GM19463 (cell line): Measurements from ENCODE around the gene C5orf24.
"Not testable (repeated sequence)": the region's sequence is repeated elsewhere in the genome, so short reads cannot be mapped to it uniquely, and the experiment has no call there.

Experiments
- ATAC-seq: cut with Tn5 transposase; IDR thresholded peaks from one replicate; pipeline ENCODE4 v1.9.1; 2021; ENCODE audit warnings: mild to moderate bottlenecking, moderate library complexity; ENCODE audit not compliant: unreplicated experiment

C5orf24 gene

DNA sequence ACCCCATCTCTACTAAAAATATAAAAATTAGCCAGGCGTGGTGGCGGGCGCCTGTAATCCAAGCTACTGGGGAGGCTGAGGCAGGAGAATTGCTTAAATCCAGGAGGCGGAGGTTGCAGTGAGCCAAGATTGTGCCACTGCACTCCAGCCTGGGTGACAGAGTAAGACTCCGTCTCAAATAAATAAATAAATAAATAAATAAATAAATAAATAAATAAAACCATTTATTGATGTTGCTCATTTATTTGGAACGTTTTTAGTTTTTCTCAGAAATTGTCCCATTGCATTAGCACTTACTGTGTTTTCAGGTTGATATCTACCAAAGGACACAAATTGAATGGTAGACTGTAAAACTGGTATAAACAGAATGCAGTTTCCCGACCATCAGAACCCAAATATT, 10.7 kb downstream of the C5orf24 start:
- ATAC-seq, result not testable (repeated sequence)

DNA sequence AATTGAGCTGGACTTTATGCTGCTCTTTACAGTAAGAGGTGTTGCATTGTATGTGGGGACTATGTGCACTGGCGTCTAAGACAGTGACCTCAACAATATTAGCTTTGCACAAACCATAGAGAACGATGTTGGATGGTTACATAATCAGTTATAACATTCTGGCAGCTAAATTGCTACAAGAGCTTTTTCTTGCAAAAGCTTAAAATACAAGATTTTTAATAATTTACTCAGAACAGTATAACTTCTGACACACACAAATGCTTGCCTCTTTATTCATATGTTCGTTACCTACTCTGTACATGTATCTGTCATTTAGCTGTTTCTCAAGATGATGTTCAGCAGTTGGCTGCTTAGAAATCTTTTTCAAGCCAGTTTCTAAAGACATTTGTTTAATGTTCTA, 11.6 kb downstream of the C5orf24 start:
- ATAC-seq, result no peak

DNA sequence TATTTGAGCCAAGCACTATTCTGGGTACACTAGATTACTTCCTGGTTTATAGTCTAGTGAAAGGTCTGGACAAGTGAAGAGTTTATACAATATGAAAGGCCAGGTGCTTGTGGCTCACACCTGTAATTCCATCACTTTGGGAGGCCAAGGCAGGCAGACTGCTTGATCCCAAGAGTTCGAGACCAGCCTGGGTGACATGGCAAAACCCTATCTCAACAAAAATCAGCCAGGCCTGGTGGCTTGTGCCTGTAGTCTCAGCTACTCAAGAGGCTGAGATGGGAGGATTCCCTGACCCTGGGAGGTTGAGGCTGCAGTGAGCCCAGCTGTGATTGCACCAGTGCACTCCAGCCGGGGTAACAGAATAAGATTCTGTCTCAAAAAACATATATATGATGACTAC, 18.9 kb downstream of the C5orf24 start:
- ATAC-seq, result no peak

DNA sequence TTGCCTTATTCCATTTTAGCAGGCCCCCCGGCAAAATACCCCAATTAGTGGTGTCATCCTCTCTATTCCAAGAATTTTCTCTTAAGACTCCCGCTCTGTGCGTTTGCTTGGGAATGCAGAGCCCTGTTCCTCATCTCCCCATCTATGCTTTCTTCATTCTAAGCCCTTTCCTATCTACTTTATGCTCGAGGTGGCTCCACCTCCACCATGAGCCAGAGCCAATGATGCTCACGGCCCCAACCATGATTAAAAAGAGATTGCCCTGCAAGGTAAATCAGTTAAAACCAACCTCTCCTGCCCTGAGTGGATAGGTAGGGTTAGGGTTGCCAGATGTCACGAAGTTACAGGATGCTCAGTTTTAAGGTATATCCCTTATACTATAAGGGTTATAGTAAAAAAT, 27.7 kb downstream of the C5orf24 start:
- no peak for ATAC-seq

DNA sequence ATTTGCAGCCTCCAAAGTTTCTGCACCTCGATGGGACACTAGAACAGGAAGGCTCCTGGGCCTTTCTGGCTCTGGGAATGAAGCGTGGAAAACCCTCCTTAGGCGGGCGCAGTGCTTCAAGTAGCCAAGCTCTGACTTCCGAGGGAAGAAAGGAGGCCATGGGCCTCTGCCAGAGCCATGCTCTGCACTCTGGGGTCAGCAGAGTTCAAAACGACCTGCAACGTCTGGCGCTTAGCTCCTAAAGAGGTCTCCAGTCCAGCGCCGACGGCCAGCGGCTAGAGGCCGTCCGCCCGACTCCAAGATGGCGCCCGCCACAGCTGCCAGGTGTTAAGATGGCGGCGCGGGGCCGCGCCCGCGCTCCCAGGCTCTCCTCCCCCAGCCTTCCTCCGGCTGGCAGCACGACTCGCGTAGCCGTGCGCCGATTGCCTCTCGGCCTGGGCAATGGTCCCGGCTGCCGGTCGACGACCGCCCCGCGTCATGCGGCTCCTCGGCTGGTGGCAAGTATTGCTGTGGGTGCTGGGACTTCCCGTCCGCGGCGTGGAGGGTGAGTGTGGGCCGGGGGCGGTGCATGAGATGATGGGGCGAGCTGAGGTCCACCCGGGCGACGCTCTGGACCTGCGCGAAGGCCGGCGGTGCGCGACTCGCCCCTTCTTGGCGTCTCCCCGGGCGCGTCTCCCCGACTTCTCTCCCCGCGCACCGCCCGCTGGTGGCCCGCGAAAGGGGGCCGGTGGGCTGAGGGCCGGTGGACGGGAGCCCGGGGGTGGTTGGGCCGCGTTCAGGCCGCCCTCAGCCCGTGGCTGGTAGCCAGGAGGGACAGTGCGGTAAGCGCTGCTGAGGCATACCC, 28.4 kb downstream of the C5orf24 start, which contains the start of gene TXNDC15:
TSS of gene TXNDC15 (plus strand) at position 385 of the 844 bp plus-strand sequence. CDS start at position 442, 57 bp downstream.
- ATAC-seq, result peak; percentile 85

DNA sequence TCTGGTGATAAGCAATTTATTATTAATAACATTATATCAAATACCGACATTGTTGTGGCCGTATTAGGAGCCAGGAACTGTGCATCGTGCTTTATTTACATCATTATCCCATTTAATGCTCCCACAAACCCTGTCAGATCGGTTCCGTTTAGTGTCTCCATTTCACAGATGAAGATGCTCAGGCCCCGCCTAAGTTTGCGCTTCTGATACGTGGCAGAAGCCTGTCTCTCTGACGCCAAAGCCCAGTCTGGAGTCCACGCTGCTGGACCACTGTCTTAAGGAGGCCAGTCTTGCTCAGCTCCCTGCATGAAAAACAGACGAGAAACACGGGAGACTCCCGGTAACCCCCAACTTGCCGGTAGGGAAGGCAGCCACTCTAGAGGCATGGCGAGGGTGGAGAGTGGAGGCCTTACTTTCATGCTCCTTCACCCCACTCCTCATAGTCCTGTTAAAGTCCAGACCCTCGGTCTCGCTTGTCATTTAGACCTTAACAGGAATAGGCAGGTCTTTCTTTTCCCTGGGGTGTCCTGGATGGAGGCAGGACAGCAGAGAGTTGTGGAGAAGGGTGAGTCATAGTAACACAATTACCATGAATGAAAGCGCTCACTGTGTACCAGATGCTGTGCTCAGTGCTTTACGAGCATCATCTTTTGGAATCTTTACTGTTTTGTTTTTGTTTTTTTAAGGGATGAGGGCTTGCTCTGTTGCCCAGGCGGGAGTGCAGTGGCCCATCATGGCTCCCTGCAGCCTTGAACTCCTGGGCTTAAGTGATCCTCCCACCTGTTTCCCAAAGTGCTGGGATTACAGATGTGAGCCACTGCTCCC, 29.3 kb downstream of the C5orf24 start:
- ATAC-seq, result peak; percentile 17

DNA sequence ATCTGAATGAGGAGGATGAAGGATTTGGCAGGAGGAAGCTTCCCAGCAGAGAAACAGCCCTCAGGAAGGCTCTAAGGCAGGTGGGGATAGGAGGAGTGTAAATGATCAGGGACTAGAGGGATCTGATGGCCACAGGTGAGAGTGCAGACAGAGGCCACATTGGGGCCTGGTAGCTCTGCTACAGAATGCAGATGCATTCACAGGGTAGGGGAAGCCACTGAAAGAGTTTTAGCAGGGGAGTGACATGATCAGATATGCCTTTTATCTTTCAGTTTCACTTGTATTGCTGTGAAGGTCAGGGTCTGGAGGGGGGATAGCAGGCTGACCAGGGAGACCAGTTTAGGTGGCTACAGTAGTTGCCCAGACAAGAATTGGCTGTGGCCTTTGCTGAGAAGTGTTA, 31.4 kb downstream of the C5orf24 start:
- ATAC-seq, result peak; percentile 38

DNA sequence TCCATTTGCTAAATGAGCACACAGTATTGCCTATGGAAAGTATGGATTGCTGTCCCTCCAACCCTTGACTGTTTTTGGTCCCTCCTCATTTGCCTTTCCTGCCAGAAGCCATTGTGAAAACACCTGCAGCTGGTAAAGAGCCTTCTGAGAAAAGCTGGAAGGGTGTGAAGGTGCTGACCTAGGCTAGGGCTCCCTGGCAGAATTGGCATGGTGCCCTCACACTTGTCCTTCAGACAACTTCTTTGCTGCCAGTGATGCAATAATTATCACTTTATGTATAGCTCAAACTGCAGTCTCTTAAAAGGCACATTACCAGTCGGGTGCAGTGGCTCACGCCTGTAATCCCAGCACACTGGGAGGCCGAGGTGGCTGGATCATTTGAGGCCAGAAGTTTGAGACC, 32.6 kb downstream of the C5orf24 start:
- no peak for ATAC-seq

DNA sequence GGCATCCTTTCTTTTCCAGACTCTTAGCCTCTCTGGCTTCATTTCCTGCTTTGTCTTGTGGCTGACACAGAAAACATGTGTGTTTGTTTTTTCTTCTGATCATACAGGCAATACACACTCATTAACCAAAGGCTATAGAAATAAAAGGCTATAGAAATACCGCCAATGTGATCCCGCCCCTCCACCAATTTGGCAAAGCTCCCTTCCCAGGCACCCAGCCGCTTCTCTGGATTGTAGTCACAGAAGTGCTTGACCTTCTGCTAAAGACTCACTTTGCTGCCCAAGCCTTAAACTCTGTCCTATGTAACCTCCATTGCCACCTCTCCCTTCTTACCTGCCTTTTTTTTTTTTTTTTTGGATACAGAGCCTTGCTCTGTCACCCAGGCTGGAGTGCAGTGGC, 33.7 kb downstream of the C5orf24 start:
- no peak for ATAC-seq

DNA sequence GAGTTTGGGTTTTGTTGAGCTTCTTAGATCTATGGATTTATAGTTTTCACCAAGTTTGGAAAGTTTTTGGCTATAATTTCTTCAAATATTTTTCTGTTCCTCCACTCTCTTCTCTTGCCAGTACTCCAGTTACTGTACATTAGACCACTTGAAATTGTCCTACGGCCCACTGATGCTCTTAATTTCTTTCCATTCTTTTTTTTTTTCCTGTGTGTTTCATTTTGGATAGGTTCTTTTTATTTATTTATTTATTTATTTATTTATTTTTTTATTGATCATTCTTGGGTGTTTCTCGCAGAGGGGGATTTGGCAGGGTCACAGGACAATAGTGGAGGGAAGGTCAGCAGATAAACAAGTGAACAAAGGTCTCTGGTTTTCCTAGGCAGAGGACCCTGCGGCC, 35.2 kb downstream of the C5orf24 start:
- ATAC-seq, result not testable (repeated sequence)

DNA sequence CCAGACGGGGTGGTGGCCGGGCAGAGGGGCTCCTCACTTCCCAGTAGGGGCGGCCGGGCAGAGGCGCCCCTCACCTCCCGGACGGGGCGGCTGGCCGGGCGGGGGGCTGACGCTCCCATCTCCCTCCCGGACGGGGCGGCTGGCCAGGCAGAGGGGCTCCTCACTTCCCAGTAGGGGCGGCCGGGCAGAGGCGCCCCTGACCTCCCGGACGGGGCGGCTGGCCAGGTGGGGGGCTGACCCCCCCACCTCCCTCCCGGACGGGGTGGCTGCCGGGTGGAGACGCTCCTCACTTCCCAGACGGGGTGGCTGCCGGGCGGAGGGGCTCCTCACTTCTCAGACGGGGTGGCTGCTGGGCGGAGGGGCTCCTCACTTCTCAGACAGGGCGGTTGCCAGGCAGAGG, 35.9 kb downstream of the C5orf24 start:
- not testable (repeated sequence) for ATAC-seq

DNA sequence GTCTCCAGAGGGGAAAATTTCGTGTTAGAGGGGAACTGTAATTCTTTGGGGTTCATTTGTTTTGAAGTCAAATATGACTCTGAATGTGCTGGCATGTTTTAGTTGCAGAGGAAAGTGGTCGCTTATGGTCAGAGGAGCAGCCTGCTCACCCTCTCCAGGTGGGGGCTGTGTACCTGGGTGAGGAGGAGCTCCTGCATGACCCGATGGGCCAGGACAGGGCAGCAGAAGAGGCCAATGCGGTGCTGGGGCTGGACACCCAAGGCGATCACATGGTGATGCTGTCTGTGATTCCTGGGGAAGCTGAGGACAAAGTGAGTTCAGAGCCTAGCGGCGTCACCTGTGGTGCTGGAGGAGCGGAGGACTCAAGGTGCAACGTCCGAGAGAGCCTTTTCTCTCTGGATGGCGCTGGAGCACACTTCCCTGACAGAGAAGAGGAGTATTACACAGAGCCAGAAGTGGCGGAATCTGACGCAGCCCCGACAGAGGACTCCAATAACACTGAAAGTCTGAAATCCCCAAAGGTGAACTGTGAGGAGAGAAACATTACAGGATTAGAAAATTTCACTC, 41.9 kb downstream of the C5orf24 start:
- no peak for ATAC-seq

DNA sequence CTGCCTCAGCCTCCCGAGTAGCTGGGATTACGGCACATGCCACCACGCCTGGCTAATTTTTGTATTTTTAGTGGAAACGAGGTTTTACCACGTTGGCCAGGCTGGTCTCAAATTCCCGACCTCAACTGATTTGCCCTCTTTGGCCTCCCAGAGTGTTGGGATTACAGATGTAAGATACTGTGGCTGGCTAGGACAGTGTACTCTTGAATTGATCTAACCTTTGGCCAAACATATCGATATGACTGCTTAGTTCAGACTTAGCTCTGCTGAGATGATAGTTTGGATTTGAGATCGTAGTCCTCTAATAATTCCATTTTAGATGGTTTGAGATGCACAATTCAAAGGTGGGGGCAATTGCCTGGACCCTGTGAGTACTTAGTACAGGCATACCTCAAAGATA, 43.6 kb downstream of the C5orf24 start:
- no peak for ATAC-seq

DNA sequence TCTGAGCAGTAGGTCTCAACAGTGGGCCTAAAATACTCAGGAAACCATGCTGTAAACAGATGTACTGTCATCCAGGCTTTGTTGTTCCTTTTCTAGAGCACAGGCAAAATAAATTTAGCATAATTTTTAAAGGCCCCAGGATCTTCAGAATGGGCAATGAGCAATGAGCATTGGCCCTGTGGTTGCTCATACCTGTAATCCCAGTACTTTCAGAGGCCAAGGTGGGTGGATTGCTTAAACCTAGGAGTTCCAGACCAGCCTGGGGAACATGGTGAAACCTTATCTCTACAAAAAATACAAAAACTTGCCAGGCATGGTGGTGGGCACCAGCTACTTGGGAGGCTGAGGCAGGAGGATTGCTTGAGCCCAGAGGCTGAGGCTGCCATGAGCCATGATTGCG, 45.7 kb downstream of the C5orf24 start:
- ATAC-seq, result no peak

DNA sequence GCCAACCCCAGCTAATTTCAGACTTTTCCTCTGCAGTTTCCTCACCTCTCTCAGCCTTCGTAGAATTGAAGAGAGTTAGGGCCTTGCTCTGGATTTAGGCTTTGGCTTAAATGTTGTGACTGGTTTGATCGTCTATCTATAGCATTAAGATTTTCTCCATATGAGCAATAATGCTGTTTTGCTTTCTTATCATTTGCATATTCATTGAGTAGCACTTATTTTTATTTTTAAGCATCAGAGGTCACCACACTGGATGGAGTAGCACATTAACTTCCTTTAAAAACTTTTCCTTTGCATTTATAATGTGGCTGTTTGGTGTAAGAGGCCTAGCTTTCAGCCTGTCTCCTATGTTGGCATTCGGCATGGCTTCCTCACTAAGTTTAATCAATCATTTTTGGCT, 46.5 kb downstream of the C5orf24 start:
- no peak for ATAC-seq

DNA sequence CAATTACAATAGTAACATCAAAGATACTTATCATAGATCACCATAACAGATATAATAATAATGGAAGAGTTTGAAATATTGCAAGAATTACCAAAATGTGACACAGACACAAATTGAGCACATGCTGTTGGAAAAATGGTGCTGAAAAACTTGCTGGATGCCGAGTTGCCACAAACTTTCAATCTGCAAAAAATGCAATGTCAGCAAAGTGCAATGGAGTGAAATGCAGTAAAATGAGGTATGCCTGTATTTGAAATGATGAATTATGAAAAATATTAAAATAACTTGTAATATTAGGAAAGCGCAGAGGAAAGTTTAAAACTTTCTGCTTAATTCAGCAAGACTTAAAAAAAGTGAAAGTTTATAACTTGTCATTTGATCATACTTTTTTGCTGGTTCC, 47.2 kb downstream of the C5orf24 start:
- ATAC-seq, result no peak

DNA sequence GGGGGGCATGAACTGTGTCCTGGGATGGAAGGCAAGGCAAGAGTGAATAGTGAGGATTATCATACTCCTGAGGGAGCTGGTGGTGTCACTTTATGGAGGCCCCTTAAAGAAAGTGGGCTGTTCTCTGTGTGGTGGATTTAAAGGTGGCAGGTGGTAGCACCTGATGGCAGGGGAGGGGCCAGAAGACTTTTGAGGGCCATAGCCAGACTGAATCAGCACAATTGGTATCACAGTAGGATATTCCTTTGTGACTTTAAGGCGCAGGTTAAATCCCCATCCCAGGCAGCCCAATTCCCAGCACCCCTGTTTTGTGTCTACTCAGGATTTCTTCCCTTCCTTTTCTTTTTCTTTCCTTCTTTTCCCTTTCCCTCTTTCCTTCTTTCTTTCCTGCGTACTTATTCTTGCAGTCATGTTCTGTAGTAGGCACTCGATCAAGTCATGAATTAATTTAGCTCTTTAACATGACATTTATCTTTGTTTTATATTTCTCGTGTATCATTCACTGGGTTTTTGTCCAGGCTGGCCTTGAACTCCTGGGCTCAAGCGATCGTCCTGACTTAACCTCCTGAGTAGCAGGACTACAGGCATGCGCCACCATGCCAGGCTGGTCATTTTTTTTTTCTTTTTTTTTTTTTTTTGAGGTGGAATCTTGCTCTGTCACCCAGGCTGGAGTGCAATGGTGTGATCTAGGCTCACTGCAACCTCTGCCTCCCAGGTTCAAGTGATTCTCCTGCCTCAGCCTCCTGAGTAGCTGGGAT, 48.2 kb downstream of the C5orf24 start:
- ATAC-seq, result no peak

DNA sequence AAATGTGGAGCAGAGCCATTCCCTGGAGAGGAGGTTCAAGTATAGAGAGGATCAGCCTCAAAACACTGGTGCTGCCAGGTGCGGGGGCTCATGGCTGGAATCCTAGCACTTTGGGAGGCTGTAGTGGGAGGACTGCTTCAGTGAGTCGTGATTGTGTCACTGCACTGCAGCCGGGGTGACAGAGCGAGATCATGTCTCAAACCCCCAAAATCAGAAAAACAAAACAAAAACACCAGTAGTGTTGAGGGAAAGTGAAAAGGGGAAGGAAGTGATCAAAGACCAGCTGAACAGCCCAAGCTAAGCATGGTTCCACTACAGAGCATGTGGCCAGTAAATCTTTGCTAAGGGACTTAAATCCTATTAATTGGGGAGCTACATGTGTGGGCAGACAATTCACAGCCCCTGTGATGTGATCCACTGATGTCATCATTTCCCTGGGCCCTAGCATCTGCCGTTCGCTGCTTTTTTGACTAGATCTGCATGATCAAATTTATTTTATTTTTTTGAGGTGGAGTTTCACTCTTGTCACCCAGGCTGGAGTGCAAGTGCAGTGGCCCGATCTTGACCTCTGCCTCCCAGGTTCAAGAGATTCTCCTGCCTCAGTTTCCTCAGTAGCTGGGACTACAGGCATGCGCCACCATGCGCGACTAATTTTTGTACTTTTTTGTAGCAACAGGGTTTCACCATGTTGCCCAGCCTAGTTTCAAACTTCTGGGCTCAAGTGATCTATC, 56.5 kb downstream of the C5orf24 start:
- no peak for ATAC-seq

DNA sequence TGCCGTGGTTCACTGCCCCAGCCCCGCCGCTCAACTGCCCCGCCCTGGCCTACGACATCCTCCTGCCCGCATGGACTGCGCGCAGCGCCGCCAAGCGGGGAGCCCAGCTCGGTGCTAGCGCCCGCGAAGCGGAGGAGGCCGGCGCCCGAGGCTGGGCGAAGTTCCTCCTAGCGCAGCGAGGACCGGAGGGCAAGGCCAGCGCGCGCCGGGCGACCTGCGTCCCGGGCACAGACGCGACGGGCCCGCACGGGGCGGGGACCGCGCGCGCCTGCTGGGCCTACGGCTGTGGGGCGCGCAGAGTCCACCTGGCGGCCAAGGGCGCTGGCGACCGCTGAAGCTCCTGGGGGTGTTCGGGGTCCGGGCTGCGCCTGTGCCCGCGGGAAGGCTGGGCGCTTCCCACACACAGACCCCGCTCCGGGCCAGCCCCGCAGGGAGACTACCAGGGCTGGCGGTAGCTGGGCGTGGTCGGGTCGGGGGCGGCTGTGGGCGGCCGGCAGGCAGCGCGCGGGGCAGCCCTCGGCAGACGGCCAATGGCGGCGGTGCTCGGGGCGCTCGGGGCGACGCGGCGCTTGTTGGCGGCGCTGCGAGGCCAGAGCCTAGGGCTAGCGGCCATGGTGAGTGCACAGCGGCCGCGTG, 59.0 kb downstream of the C5orf24 start, which contains the start of gene PCBD2:
TSS of gene PCBD2 (plus strand) at position 522 of the 636 bp plus-strand sequence. CDS start at position 531, 9 bp downstream.
- ATAC-seq, result peak; percentile 79
